ENCODE measurements around the gene TRIM42. TPM values are rescaled to one million over a fixed set of nuclear protein-coding genes. Genes with fewer than 3 reads are reported as not detected.
A peak's percentile ranks its signal among the peaks of the same experiment; 100 is the strongest.

TRIM42 gene
- total RNA-seq, 1 donor from 2014 or later: not detected

DNA sequence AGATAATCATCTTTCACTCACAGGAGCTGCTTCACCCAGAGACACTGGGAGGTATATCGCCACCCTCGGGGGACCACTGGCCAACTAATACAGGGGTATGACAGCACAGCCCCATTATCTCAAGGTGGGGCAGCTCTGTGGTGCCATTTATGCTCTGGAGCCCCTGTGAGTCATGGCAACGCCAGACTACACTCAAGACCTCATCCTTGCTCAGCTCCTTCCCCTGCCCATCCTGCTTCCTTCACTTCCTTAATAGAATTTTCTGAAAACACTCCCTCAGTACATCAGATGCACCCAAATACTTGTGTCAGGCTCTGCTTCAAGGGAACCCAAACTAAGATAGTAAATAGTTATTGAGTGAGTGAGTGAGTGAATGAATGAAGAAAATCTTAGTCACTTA, 45.7 kb downstream of the TRIM42 start:
- TF ChIP-seq, protein P1, sequence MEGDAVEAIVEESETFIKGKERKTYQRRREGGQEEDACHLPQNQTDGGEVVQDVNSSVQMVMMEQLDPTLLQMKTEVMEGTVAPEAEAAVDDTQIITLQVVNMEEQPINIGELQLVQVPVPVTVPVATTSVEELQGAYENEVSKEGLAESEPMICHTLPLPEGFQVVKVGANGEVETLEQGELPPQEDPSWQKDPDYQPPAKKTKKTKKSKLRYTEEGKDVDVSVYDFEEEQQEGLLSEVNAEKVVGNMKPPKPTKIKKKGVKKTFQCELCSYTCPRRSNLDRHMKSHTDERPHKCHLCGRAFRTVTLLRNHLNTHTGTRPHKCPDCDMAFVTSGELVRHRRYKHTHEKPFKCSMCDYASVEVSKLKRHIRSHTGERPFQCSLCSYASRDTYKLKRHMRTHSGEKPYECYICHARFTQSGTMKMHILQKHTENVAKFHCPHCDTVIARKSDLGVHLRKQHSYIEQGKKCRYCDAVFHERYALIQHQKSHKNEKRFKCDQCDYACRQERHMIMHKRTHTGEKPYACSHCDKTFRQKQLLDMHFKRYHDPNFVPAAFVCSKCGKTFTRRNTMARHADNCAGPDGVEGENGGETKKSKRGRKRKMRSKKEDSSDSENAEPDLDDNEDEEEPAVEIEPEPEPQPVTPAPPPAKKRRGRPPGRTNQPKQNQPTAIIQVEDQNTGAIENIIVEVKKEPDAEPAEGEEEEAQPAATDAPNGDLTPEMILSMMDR (IDR thresholded peaks at IDR 0.05; ENCODE audit: insufficient read depth, low read length, severe bottlenecking): no peak
- no peak for DNase-seq (ENCODE audit: low read depth)
- FAIRE-seq: no peak
- no peak overlapping the region for H3K4me3 ChIP-seq (ENCODE audit: low read depth, low read length)
- no peaks in the 10 kb centered on the region for H3K36me3 ChIP-seq (ENCODE audit: control insufficient read depth, insufficient read depth, low read length)
- no peaks in the 10 kb centered on the region for H3K27me3 ChIP-seq (ENCODE audit: control insufficient read depth, insufficient read depth, low read length)

DNA sequence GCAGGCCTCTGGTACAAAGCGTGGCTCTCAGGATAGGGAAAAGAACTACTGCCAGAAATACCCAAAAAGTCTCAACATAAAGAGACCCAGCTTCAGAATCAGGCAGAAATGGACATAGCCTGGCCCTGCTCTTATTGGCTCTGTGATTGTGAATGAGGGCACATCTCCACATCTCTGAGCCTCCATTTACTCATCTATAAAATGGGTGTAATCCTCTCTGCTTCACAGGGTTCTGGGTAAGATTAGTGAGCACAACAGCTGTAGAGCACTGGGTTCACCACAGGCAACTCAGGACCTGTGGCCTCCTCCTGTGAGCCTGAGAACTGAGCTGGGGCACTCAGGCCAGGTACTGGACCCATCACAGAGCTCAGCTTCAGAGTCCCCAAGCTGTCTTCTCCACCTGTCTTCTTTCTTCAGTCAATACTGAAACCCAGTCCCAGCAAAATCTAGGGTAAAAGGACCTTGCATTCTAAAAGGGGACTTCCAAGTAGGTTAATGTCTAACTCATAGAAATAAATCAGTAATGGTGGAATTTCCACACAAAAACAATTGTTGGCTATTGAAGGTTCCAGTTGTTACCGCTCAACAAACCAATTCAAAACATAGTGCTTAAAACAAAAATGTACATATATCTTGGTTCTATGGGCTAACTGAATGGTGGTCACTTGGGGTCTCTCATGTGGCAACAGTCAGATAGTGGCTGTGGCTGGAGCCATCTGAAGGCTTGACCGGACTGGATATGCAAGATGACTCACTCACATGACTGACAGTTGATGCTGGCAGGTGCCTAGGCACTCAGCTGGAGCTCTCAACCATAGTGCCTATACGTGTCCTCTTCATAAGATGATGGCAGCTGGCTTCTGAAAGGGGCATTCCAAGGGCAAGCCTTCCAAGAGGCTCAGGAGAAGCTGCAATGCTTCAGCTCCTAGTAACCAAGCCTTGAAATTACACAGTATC, 47.3 kb downstream of the TRIM42 start:
- FAIRE-seq (no peak), DNase-seq (ENCODE audit: low read depth) (no peak)
- H3K4me3 ChIP-seq (ENCODE audit: low read depth, low read length): no peak overlapping the region
- no peaks in the 10 kb centered on the region for H3K27me3 ChIP-seq (ENCODE audit: control insufficient read depth, insufficient read depth, low read length)
- no peaks in the 10 kb centered on the region for H3K36me3 ChIP-seq (ENCODE audit: control insufficient read depth, insufficient read depth, low read length)
- TF ChIP-seq, protein P1 (IDR thresholded peaks at IDR 0.05; ENCODE audit: insufficient read depth, low read length, severe bottlenecking): no peak

DNA sequence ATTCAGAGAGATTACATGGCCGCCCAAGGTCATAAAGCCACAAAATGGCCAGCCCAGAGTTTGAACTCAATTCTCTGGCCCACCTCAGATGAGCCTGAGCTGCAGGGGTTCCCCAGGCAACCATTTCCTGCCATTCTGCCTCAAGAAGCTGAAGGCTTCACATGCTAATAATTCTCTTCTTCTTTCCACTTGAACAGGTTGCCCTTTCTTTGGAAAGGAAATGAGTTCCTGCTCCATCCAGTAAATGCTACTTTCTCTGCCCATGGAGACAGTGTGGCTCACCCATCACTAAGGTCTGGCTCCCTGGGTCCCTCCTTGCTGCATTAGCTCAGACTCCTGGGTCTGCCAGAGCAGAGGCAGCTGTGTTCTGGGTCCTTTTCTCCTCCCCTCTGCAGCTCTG, 48.2 kb downstream of the TRIM42 start:
- no peak overlapping the region for H3K4me3 ChIP-seq (ENCODE audit: low read depth, low read length)
- DNase-seq (ENCODE audit: low read depth) (no peak), FAIRE-seq (no peak)
- TF ChIP-seq, protein P1 (IDR thresholded peaks at IDR 0.05; ENCODE audit: insufficient read depth, low read length, severe bottlenecking): no peak
- no peaks in the 10 kb centered on the region for H3K36me3 ChIP-seq (ENCODE audit: control insufficient read depth, insufficient read depth, low read length)
- H3K27me3 ChIP-seq (ENCODE audit: control insufficient read depth, insufficient read depth, low read length): no peaks in the 10 kb centered on the region

DNA sequence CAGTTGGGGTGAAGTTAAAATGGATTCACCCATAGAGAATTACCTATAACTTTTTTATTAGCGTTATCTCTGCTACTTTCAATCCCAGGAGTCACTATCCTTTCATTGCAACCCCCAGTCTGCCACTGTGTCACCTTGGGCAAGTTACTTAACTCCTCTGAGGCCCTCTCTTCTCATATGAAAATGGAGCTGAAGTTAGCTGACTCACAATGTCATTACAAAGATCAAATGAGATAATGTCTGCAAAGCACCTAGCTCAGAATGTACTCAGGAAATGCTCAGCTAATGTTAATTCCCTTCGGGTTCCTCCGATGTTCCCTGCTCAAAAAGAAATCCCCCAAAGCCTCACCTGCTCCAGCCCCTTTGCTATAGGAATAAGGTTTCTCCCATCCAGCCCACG, 50.0 kb downstream of the TRIM42 start:
- H3K36me3 ChIP-seq (ENCODE audit: control insufficient read depth, insufficient read depth, low read length): no peaks in the 10 kb centered on the region
- DNase-seq (ENCODE audit: low read depth) (peak; percentile 20), FAIRE-seq (no peak)
- TF ChIP-seq, protein P1 (IDR thresholded peaks at IDR 0.05; ENCODE audit: insufficient read depth, low read length, severe bottlenecking): no peak
- no peak overlapping the region for H3K4me3 ChIP-seq (ENCODE audit: low read depth, low read length)
- no peaks in the 10 kb centered on the region for H3K27me3 ChIP-seq (ENCODE audit: control insufficient read depth, insufficient read depth, low read length)

DNA sequence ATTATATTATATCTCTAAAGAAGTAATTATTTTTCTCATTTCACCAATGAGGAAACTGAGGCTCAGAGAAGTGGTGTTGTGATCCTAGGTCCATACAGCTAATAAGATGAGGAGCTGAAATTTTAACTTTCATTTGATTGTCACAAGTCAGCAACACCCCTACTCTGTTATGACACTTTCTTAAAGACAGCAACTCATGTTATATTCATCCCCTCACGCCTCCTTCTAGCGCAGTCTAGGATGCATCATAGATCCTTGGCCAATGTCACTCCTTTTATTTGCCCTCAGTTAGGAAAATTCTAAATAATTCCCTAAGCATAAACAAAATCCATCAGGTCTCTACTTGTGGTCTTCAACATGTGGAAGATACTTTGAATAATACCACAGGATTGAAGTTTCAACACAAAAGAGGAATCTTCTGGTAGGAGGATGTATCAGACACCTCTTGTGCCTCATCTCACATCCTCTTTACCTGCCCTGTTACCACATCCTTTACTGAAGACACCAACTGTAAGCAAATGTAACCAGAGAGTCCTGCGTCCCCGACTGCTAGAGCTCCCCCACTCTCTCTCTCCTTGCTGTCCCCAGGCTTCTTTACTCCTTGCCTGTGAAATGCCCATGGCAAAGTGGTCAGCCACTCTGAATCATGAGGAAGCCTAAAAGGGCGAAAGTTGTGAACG, 53.7 kb downstream of the TRIM42 start:
- H3K27me3 ChIP-seq (ENCODE audit: control insufficient read depth, insufficient read depth, low read length): no peaks in the 10 kb centered on the region
- no peak for DNase-seq (ENCODE audit: low read depth)
- H3K36me3 ChIP-seq (ENCODE audit: control insufficient read depth, insufficient read depth, low read length): no peaks in the 10 kb centered on the region
- no peak overlapping the region for H3K4me3 ChIP-seq (ENCODE audit: low read depth, low read length)
- TF ChIP-seq, protein P1 (IDR thresholded peaks at IDR 0.05; ENCODE audit: insufficient read depth, low read length, severe bottlenecking): no peak
- FAIRE-seq: no peak

Data from bronchial epithelial cell (primary cell).